ENCODE results near the gene ABHD15.

DNA sequence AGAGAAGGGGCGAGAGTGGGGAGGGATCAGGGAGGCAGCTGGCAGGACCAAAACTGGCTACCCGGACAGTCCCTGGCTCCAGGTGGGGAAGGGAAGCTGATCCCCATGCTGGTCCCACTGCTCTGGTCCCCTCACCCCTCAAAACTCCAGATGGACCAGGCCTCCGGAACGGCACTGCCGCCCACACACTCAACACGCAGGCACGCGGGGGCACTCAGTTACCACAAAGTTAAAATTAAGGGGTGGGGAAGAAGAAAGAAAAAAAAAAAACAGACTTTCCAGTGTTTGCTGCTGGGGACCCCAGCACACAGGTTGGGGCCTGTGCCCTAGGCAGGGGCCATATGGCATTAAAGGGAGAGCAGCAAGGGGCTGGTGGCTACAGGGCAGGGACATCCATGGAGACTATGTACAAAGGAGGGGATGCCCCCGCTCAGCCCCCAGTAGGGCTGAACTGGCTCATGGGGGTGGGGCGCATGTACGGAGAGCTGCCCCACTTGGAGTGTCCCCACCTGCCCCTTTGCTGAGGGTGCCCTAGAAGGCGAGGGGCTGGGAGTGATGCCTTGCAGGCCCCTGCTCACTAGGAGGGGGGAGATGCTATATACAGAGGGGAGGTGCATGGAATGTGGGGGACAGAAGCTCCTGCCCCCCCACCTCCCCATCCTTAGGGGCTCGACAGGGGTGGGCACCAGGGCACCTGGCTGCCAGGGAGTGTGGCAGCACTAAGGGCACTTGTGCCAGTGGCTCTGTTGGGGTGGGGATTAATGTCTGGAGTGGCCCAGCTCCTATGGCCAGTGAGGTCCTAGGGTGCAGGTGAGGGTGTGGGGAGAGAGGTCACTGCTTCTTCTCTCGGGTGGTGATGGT, 7.3 kb upstream of the ABHD15 start:
- no peak for TF ChIP-seq POLR2A (IDR thresholded peaks at IDR 0.05)
- TF ChIP-seq, protein P1, sequence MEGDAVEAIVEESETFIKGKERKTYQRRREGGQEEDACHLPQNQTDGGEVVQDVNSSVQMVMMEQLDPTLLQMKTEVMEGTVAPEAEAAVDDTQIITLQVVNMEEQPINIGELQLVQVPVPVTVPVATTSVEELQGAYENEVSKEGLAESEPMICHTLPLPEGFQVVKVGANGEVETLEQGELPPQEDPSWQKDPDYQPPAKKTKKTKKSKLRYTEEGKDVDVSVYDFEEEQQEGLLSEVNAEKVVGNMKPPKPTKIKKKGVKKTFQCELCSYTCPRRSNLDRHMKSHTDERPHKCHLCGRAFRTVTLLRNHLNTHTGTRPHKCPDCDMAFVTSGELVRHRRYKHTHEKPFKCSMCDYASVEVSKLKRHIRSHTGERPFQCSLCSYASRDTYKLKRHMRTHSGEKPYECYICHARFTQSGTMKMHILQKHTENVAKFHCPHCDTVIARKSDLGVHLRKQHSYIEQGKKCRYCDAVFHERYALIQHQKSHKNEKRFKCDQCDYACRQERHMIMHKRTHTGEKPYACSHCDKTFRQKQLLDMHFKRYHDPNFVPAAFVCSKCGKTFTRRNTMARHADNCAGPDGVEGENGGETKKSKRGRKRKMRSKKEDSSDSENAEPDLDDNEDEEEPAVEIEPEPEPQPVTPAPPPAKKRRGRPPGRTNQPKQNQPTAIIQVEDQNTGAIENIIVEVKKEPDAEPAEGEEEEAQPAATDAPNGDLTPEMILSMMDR (IDR thresholded peaks at IDR 0.05), result no peak

All from Peyer's patch (tissue), 4 donors.